ENCODE results near the gene ABCC6.

ABCC6 gene

GRCh38 chr16:16141784-16142396 lies 81.4 kb downstream of the ABCC6 start:
- DNase-seq = no peak

DNA sequence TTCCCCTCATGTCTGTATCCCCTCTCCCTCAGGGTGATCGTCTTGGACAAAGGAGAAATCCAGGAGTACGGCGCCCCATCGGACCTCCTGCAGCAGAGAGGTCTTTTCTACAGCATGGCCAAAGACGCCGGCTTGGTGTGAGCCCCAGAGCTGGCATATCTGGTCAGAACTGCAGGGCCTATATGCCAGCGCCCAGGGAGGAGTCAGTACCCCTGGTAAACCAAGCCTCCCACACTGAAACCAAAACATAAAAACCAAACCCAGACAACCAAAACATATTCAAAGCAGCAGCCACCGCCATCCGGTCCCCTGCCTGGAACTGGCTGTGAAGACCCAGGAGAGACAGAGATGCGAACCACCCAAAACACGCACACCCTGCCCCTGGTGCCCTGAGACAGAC lies 82.2 kb downstream of the ABCC6 start:
- DNase-seq = no peak

DNA sequence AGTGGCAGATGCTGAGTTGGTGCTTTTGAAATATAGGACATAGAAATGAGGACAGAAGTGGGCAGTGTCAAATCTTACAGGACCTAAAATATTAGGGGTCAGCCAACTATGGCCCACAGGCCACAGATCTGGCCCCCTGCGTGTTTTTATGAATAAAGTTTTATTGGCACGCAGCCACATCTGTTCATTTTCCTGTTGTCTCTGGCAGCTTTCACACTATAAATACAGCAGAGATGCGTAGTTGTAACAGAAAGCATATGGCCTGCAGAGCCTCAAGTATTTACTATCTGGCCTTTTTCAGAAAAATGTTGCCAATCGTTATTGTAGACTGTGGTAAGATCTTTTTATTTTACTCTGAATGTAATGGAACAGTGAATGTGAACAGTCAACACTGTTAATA lies 82.8 kb downstream of the ABCC6 start:
- no peak for DNase-seq

DNA sequence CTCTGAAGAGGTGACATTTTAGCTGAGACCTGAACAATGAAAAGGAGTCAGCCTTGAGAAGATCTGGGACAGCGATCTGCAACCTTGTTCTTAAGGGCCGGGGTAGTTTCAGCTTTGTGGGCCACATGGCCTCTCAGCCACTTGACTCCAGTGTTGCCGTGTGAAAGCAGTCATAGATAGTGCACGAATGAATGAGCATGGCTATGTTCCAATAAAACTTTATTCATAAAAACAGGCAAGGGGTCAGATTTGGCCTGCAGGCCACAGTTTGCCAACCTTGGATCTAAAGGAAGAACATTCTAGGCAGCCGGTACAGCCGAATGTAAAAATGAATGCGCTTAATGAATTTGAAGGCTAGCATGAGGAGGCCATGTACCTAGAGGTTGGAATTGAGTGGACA lies 83.5 kb downstream of the ABCC6 start:
- no peak for DNase-seq

DNA sequence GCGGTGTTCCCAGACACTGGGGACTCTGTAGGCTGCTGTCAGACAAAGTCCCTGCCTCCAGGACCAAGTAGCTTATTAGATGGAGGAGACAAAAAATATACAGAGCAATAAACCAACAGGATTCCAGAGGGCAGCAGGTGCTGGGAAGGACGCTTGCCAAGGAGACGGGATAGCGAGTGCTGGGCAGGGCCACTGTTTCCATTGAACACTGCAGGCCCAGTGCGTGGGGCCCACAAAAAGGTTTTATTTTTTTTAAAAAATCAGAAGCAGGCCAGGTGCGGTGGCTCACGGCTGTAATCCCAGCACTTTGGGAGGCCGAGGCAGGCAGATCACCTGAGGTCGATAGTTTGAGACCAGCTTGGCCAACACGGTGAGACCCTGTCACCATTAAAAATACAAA lies 84.2 kb downstream of the ABCC6 start:
- no peak for DNase-seq

GRCh38 chr16:16138034-16138635 lies 85.2 kb downstream of the ABCC6 start:
- DNase-seq = no peak

DNA sequence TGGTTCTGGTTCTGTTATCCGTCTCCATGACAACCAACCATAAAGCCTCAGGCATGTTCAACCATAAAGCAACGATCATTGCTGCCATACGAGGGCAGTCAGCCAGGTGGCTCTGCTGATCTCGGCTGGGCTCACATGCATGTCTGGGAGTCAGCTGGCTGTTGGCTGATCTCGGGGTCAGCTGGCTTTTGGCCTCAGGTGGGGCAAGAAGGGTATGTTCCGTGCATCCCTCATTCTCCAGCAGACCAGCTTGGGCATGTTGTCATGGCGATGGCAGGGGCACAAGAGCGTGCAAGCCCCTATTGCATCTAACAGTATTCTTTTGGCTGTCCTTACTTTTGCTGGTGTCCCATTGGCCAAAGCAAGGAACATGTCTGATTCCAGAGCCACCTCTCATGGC lies 86.2 kb downstream of the ABCC6 start:
- no peak for DNase-seq

DNA sequence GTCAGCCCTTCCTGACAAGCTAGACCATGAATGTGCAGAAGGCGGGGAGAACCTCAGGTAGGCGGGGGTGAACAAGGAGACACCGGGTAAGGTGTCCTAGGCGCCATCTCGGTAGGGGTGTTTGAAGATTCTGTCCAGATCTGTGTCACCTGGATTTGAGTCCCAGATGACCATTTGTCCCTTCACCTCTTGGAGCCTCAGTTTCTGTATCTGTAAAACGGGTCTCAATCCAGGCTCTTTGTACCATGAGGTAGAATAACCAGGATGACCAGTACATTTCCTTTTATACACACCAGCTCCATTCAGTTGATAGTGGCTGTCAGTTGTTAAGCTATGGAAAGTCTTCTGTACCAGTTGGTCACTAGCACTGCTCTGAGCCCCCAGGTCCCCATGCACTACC lies 86.7 kb downstream of the ABCC6 start:
- DNase-seq = no peak

- DNase-seq = no peak
Observed at GRCh38 chr16:16133943-16134604, 89.2 kb downstream of the ABCC6 start.

DNA sequence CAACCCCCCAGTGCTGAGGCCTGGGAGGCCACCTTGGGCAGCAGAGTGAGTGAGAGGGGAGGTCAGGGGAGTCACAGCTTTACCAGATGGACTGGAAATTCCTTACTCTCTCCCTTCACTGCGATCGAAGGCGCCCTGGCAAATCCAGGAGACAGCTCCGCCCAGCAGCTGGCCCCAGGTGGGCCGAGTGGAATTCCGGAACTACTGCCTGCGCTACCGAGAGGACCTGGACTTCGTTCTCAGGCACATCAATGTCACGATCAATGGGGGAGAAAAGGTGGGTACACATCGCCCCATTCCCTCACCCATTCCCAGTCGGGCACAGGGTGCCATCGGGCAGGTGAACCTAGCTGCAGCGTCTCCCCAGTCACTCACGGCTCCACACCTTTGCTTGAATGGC lies 91.6 kb downstream of the ABCC6 start:
- DNase-seq = no peak

DNA sequence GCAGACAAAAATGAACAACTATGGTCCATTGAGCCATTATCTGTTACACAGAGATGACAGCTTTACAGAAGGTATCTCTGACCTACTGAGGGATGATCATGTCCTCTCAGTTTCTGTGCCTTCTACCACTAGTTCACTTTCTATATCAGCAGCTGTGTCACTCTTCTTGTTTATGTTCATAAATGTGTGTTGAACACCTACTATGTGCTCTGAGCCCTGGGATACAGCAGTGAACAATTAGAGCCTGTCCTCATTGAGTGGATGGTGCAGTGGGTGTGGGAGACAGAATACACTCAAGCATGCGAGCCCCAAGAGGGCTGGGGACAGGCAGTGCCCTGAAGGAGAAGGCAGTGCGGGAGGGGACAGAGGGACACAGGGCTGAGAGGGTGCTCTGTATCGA lies 92.1 kb downstream of the ABCC6 start:
- DNase-seq = no peak

- peak in 39 of 51 donors; percentile 0 to 57 (median 22) for DNase-seq
Observed at GRCh38 chr16:16127469-16128116, 95.7 kb downstream of the ABCC6 start.

DNA sequence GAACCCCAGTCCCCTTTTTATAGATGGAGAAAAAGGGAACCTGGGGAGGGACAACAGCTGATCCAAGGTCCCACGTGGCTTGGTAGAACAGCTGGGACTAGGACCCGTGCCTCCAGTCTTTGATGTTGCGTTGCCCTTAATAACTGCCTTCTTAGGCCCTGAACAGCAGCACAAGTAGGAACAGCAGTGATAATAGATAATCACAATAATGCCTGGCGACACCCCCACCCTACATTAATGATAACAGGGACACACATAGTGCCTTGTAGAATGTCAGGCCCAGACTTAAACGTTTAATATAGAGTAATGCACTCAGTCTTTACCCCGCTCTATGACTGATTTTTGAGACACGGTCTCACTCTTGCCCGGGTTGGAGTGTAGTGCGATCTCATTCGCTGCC lies 96.4 kb downstream of the ABCC6 start:
- no peak for DNase-seq

DNA sequence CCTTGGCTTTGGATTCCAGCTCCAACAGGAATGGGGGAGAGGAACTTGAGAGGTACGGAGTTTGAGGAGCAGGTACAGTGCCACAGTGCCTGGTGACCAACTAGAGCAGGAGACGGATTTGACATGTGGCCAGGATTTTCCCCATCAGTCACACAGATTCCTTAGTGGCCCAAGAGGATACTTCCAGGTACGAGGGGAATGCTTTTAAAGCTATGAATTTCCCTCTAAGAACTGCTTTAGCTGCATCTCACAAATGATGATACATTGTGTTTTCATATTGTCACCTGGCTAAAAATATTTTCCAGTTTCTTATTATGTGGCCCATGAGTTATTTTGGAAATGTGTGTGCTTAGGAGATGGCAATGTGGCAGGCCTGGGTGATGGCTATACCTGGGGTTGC lies 98.3 kb downstream of the ABCC6 start:
- no peak for DNase-seq

DNA sequence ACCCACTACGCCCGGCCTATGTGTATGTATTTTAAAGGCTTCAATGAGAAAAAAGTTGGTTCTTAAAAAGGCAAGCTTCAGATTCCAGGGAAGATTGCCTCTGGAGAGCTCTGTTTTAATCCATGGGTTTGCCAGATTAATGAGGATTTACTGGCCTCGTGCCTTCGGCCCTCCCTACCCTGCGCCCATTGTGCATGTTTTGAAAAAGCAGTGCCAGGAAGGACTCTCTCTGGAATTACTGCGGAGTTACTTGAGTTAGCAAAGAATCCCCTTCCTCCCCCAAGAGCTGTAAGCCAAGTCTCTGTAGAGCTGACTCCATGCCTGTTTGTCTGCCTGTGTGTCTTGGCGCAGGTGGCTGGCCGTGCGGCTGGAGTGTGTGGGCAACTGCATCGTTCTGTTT lies 98.9 kb downstream of the ABCC6 start:
- no peak for DNase-seq

DNA sequence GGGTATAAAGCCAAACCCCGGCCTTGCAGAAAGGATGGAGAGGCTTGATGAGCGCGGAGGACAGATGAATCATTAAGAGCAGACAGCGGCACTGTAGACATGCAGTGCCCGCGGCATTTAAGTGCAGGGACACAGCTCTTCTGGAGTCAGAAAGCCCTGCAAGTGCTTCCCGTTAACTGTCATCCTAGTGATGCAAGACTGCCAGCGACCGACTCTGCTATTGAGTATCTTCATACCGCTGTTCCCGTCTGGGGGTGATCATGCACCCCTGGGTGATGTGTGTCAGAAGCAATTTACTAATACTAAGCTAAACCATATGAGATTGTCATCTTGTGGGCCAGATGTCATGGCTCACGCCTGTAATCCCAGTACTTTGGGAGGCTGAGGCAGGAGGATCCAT lies 101.0 kb downstream of the ABCC6 start:
- no peak for DNase-seq

DNA sequence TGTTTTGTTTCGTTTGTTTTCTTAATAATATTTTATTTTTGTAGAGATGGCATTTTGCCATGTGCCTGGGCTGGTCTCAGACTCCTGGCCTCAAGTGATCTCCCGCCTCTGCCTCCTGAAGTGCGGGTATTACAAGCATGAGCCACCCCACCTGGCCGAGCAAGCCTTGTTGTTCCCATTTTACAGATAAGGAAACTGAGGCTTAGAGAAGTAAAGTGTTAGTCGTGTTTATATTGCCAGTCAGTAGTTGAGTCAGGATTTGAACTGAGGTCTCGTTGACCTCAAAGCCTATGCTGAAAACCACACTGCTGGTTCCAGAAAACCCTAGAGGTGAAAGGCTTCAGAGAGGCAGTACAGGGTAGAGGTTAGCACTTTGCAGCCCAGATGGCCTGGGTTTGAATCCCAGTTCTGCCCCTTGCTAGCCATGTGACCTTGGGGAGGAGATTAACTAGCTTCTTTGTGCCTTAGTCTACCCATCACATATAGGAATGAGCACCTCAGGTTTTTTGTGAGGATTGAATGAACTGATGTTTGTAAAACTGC lies 102.0 kb downstream of the ABCC6 start:
- no peak for DNase-seq

GRCh38 chr16:16120382-16121184 lies 102.7 kb downstream of the ABCC6 start:
- peak in 24 of 51 donors; percentile 1 to 61 (median 14) for DNase-seq

GRCh38 chr16:16120044-16120381 lies 103.3 kb downstream of the ABCC6 start:
- DNase-seq = no peak

DNA sequence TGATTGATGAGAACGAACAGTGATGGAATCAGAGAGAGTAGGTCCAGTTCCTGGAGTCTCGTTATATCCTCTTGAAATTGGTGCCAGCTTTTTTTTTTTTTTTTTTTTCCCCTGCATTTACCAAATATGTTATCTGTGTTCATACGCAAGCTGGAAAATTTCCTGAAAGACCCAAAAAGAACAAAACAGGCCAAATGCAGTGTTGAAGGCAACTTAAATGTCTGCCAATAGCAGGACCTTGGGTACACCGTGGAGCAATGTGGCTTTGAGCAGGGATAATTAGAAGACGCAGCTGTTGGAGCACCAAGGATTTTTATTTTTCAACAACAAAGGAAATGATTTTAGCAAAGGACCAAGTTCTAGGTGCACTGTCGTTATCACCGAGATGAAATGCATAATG lies 105.0 kb downstream of the ABCC6 start:
- DNase-seq = no peak

DNA sequence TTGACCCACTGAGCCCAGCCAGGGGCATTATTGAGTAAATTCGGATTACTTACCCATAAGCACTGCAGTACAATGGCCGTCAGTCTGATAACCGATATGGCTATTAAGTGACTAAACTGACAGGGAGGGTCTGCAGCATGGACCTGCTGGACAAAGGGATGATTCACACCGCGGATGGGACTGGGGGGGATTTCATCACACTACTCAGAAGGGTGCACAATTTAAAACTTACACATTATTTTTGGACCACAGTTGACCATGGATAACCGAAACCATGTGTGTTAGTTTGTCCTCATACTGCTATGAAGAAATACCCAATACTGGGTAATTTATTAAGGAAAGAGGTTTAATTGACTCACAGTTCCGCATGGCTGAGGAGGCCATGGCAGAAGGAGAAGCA lies 106.5 kb downstream of the ABCC6 start:
- DNase-seq = no peak

DNA sequence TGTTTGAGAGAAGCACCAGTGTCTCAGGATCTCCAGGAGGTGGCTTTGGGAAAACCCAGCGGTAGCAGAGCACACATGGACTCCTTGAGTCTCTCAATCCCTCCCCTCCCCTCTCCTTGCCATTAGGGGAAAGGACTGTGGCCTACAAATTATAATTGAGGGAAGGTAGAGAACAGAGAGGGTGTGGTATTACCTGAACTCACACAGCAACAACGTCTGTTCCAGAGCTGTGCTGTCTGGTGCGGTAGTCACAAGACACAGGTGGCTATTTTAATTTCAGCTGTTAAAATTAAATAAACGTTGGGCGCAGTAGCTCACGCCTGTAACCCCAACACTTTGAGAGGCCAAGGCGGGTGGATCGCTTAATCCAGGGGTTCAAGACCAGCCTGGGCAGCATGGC lies 110.2 kb downstream of the ABCC6 start:
- DNase-seq = no peak

Data from hypothalamus (tissue), 51 donors.